Measurements from ENCODE around the gene ARHGDIG.

ARHGDIG gene

GRCh38 chr16:280552-280951 is at the start of gene ARHGDIG:
TSS of gene ARHGDIG (plus strand) at chr16:280591. CDS start at chr16:280681, 90 bp downstream.
- ChIA-PET CTCF (no interaction called here), POLR2A (no interaction called here)
- peak within 1 kb of the TSS; percentile 8; the same call in 1 of the 2 replicates for H3K4me3 ChIP-seq (ENCODE audit: low read depth, low read length)
- no peak for TF ChIP-seq CTCF (IDR thresholded peaks at IDR 0.05; ENCODE audit: insufficient read depth, low read length, missing control alignments)
- DNase-seq (ENCODE audit: low read depth, low spot score): no peak

GRCh38 chr16:230949-231348 is 49.4 kb upstream of the ARHGDIG start:
- DNase-seq (ENCODE audit: low read depth, low spot score): no peak
- no peak for TF ChIP-seq CTCF (IDR thresholded peaks at IDR 0.05; ENCODE audit: insufficient read depth, low read length, missing control alignments)
- no peak overlapping the region for H3K4me3 ChIP-seq (ENCODE audit: low read depth, low read length)
- ChIA-PET CTCF (no interaction called here), POLR2A (no interaction called here)

- TF ChIP-seq CTCF (IDR thresholded peaks at IDR 0.05; ENCODE audit: insufficient read depth, low read length, missing control alignments): peak; percentile 40
- CTCF ChIA-PET: interaction anchor here (1.0 to 1.9 kb wide), 14 partner anchors 9 to 170 kb away, joined by 3 to 15 read pairs (median 4); no protein-coding TSS in a partner anchor
- H3K4me3 ChIP-seq (ENCODE audit: low read depth, low read length): peak within 1 kb of the TSS; percentile 96
- POLR2A ChIA-PET: interaction anchor here (0.7 to 1.1 kb wide), 2 partner anchors 9 to 399 kb away, joined by 3 read pairs; no protein-coding TSS in a partner anchor
- DNase-seq (ENCODE audit: low read depth, low spot score): no peak
Measured at GRCh38 chr16:234468-235305, 45.7 kb upstream of the ARHGDIG start, which contains the start of gene FAM234A. TSS of gene FAM234A (plus strand) at chr16:234821. CDS start at chr16:254414, 19,593 bp downstream.

GRCh38 chr16:239948-240277 is 40.5 kb upstream of the ARHGDIG start:
- CTCF ChIA-PET: no interaction called here
- no peak overlapping the region for H3K4me3 ChIP-seq (ENCODE audit: low read depth, low read length)
- no peak for TF ChIP-seq CTCF (IDR thresholded peaks at IDR 0.05; ENCODE audit: insufficient read depth, low read length, missing control alignments)
- POLR2A ChIA-PET: no interaction called here
- DNase-seq (ENCODE audit: low read depth, low spot score): no peak

- no peak for TF ChIP-seq CTCF (IDR thresholded peaks at IDR 0.05; ENCODE audit: insufficient read depth, low read length, missing control alignments)
- POLR2A ChIA-PET: no interaction called here
- no peak for DNase-seq (ENCODE audit: low read depth, low spot score)
- CTCF ChIA-PET: interaction anchor here (1.0 kb wide), 1 partner anchor 9 kb away, joined by 3 read pairs; no protein-coding TSS in a partner anchor
- H3K4me3 ChIP-seq (ENCODE audit: low read depth, low read length): no peak overlapping the region
Measured at GRCh38 chr16:240559-240958, 39.8 kb upstream of the ARHGDIG start.

GRCh38 chr16:242281-242680 is 38.1 kb upstream of the ARHGDIG start:
- POLR2A ChIA-PET: no interaction called here
- no peak overlapping the region for H3K4me3 ChIP-seq (ENCODE audit: low read depth, low read length)
- no peak for DNase-seq (ENCODE audit: low read depth, low spot score)
- no peak for TF ChIP-seq CTCF (IDR thresholded peaks at IDR 0.05; ENCODE audit: insufficient read depth, low read length, missing control alignments)
- CTCF ChIA-PET: interaction anchor here (1.2 to 1.4 kb wide), 2 partner anchors 110 to 120 kb away, joined by 3 read pairs; no protein-coding TSS in a partner anchor

Measured in AG04449 (cell line).